OCI-LY3 (cell line): Measurements from ENCODE around the gene FAM222B.
A peak's percentile ranks its signal among the peaks of the same experiment; 100 is the strongest.

Source experiments
- H2AFZ ChIP-seq: fragments of 200-600, 300-600 bp; shearing (Covaris generic); 2 replicates; pipeline ENCODE4 v1.6.0; 2014; ENCODE audit warnings: antibody characterized with exemption, low read depth, low read length
- H3K27ac ChIP-seq: fragments of 200-600, 300-600 bp; sonication (generic); 2 replicates; pipeline ENCODE4 v1.5.1; 2014; ENCODE audit warnings: mild to moderate bottlenecking, low read length, moderate library complexity, mixed read lengths
- H3K27me3 ChIP-seq: fragments of 200-600, 300-600 bp; sonication (generic); 2 replicates; pipeline ENCODE4 v1.6.1; 2014; ENCODE audit warnings: low read depth, low read length, mixed read lengths
- H3K36me3 ChIP-seq: fragments of 200-600, 300-600 bp; sonication (generic); replicated peaks from 2 replicates; pipeline ENCODE3; 2014; ENCODE audit warnings: low read depth, low read length, mixed read lengths
- H3K4me1 ChIP-seq: fragments of 300-600, 200-600 bp; sonication (generic); 2 replicates; pipeline ENCODE4 v1.6.1; 2014; ENCODE audit warnings: low read length, mixed read lengths
- H3K4me2 ChIP-seq: fragments of 200-600, 300-600 bp; sonication (generic); 2 replicates; pipeline ENCODE4 v1.6.1; 2014; ENCODE audit warnings: low read length, mixed read lengths
- H3K4me3 ChIP-seq: fragments of 300-600, 200-600 bp; sonication (generic); 2 replicates; pipeline ENCODE4 v1.5.1; 2014; ENCODE audit warnings: antibody characterized with exemption, mild to moderate bottlenecking, low read length, moderate library complexity
- H3K79me2 ChIP-seq: fragments of 300-600, 200-600 bp; shearing (Covaris generic); 2 replicates; pipeline ENCODE4 v1.6.1; 2014; ENCODE audit warnings: mild to moderate bottlenecking, low read length, mixed read lengths
- H3K9ac ChIP-seq: fragments of 300-600, 200-600 bp; shearing (Covaris generic); 2 replicates; pipeline ENCODE4 v1.6.0; 2014; ENCODE audit warnings: mild to moderate bottlenecking, low read length, moderate library complexity
- H3K9me3 ChIP-seq: fragments of 200-600, 300-600 bp; shearing (Covaris generic); 2 replicates; pipeline ENCODE4 v1.6.1; 2014; ENCODE audit warnings: low read length, mixed read lengths; ENCODE audit not compliant: insufficient read depth
- H4K20me1 ChIP-seq: fragments of 200-600, 300-600 bp; sonication (generic); 2 replicates; pipeline ENCODE4 v1.6.1; 2016; ENCODE audit warnings: low read length, mixed read lengths; ENCODE audit not compliant: insufficient read depth
- CTCF ChIP-seq: fragments of 200-600, 300-600 bp; sonication (generic); IDR thresholded peaks from 2 replicates; pipeline ENCODE4 v1.5.1; 2014; ENCODE audit warnings: antibody characterized with exemption, low read length, low read depth
- EZH2phosphoT487 ChIP-seq: fragments of 200-600 bp; shearing (Covaris generic); IDR thresholded peaks from 2 replicates; pipeline ENCODE4 v1.6.1; 2018; ENCODE audit warnings: antibody characterized with exemption, mixed run types, low read depth

Gene FAM222B

DNA sequence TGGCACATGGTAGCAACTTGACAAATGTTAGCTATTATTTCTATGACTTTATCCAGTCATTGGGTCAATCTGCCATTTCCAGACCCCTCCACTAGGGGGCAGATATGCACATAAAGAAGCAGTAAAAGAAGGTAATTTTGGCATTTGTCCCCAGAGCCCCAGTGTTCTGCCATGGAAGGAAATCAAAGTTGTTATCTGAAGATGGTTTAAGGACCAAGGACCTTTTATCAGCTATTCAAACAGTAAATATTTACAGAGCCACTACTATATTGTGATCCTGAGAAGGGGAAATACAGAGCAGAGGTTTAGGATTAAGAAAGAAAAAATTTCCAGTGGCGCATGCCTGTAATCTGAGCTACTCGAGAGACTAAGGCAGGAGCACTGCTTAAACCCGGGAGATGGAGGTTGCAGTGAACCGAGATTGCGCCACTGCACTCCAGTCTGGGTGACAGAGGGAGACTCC is 78.8 kb downstream of the FAM222B start:
- peak overlapping the region; percentile 46 for H3K27ac ChIP-seq
- H3K27me3 ChIP-seq = no peaks in the 10 kb centered on the region
- 0 out of 2 replicates have a peak, but pooled peaks cover 4% of the 10 kb centered on the region for H4K20me1 ChIP-seq
- H2AFZ ChIP-seq = no peak overlapping the region
- H3K4me1 ChIP-seq = peaks cover 25% of the 10 kb centered on the region
- H3K79me2 ChIP-seq = no peaks in the 10 kb centered on the region
- peak overlapping the region; percentile 32; the same call in 1 of the 2 replicates for H3K4me2 ChIP-seq
- H3K9ac ChIP-seq = no peak overlapping the region
- peaks cover 30% of the 10 kb centered on the region for H3K36me3 ChIP-seq
- TF ChIP-seq CTCF (peak; percentile 95), EZH2phosphoT487 (no peak)
- H3K9me3 ChIP-seq = no peaks in the 10 kb centered on the region
- H3K4me3 ChIP-seq = no peak overlapping the region

- Histone ChIP-seq H4K20me1 (0 out of 2 replicates have a peak, but pooled peaks cover 4% of the 10 kb centered on the region), H3K9ac (no peak overlapping the region), H3K36me3 (peaks cover 35% of the 10 kb centered on the region), H3K79me2 (no peaks in the 10 kb centered on the region), H3K4me2 (peak overlapping the region; percentile 32; the same call in 1 of the 2 replicates), H3K4me1 (peaks cover 25% of the 10 kb centered on the region), H3K4me3 (no peak overlapping the region), H3K27ac (peak overlapping the region; percentile 46), H2AFZ (no peak overlapping the region), H3K9me3 (no peaks in the 10 kb centered on the region), H3K27me3 (no peaks in the 10 kb centered on the region)
- TF ChIP-seq EZH2phosphoT487 (no peak), CTCF (no peak)
Observed at GRCh38 chr17:28763137-28763799, 79.3 kb downstream of the FAM222B start.

DNA sequence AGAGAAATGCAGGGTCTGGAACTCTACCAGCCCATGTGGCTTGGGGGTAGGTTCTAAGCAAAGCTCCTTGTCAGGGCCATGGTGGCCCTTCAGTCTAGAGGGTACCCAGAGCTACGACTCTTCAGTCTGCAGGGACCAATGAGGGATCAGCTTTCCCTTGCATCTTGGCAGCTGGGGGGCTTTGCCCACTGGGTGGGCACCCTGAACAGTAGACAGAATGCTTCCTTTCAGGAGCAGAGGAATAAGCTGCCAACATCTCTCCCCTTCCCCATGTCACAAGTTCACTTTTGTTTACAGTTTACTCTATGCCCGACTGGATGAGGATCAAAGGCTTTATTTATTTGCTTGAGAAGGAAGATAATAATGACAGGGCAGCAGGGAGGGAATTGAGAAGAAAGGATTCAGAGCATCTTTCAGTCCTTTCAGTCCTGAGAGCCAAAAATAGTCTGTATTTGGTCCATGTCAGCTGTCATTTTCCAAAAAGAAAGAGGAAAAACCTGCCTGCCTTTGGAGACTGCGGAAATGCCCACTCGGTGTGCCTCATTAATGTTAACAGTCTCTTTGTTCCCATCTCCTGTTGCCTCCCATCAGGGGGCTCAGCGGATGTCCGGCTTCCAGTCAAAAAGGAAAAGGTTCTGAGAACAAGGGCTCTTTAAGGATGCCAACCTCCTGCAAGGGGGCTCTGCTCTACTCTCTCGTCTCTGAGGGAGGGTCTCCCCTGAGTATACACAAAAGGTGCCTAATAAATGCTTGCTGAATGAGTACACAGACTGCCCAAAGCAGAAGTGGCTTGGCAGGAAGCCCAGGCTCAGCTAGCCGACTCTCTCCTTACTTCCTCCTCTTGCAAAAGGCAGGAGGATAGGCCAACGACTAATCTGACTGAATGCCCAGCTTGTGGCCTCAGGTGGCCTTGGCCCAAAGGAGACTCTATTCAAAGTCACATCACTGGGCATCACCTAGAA is 81.7 kb downstream of the FAM222B start:
- Histone ChIP-seq H3K9me3 (no peaks in the 10 kb centered on the region), H3K4me1 (peaks cover 25% of the 10 kb centered on the region), H3K9ac (no peak overlapping the region), H2AFZ (no peak overlapping the region), H3K27ac (no peak overlapping the region), H3K36me3 (peaks cover 36% of the 10 kb centered on the region), H3K4me3 (no peak overlapping the region), H3K79me2 (no peaks in the 10 kb centered on the region), H3K27me3 (no peaks in the 10 kb centered on the region), H3K4me2 (peak overlapping the region; percentile 14; the same call in 1 of the 2 replicates), H4K20me1 (0 out of 2 replicates have a peak, but pooled peaks cover 4% of the 10 kb centered on the region)
- TF ChIP-seq CTCF = no peak
- TF ChIP-seq EZH2phosphoT487 = no peak
